B cell (primary cell): ENCODE measurements around the gene FADD. TPM values are rescaled to one million over a fixed set of nuclear protein-coding genes. Genes with fewer than 3 reads are reported as not detected.

ENCODE experiments used
- ATAC-seq: fragments of 200-7000 bp; cut with Tn5 transposase; one replicate; pipeline ENCODE4 v1.10.0; 2021; ENCODE audit warnings: low read depth, mild to moderate bottlenecking, moderate number of reproducible peaks, moderate library complexity
- CTCF ChIA-PET: fragments of 350-600 bp; sonication (Branson Sonifier 250); formaldehyde crosslinking; loops from one replicate; lab custom pipeline; 2021; ENCODE audit warnings: antibody characterized with exemption, inconsistent platforms; lab: Charles Lee
- POLR2A ChIA-PET: fragments of 350-600 bp; sonication (Branson Sonifier 250); formaldehyde crosslinking; loops from one replicate; lab custom pipeline; 2021; ENCODE audit warnings: antibody characterized with exemption; lab: Charles Lee
- DNase-seq: peaks from one replicate; pipeline ENCODE4 v3.0.0; 2013
- H2AFZ ChIP-seq: 2 replicates; pipeline ENCODE4 v1.6.1; 2012; ENCODE audit warnings: mild to moderate bottlenecking, low read depth, low read length; ENCODE audit not compliant: insufficient read depth, poor library complexity, severe bottlenecking
- H3K27ac ChIP-seq, 2 donors: 1 replicate in 1 of 2; 2 replicates in 1 of 2; pipeline ENCODE4 v1.5.1; 2012 to 2013; ENCODE audit warnings: low read length in 2 of 2, mild to moderate bottlenecking in 2 of 2, moderate library complexity in 1 of 2
- H3K27me3 ChIP-seq, 4 experiments: fragments of 200-600 bp in 1 of 4; sonication (generic) in 1 of 4; replicated peaks in 1 of 4; 1 replicate in 2 of 4; 2 replicates in 2 of 4; pipeline versions ENCODE4 v1.6.1 to v1.7.0; 2013 to 2016; ENCODE audit warnings: low read length in 3 of 4, mild to moderate bottlenecking in 2 of 4, mixed read lengths in 1 of 4, moderate library complexity in 1 of 4; ENCODE audit not compliant: insufficient read depth in 4 of 4, control insufficient read depth in 3 of 4; ENCODE audit errors: control extremely low read depth in 1 of 4
- H3K36me3 ChIP-seq, 2 experiments: replicated peaks in 1 of 2; 1 replicate in 1 of 2; 2 replicates in 1 of 2; pipeline versions ENCODE4 v1.6.1 to v1.7.1; 2013; ENCODE audit warnings: low read length in 1 of 2; ENCODE audit not compliant: insufficient read depth in 2 of 2, control insufficient read depth in 1 of 2; ENCODE audit errors: control extremely low read depth in 1 of 2, extremely low read depth in 1 of 2
- H3K4me1 ChIP-seq, 2 donors: fragments of 200-600 bp in 1 of 2; sonication (generic) in 1 of 2; 1 replicate in 1 of 2; 2 replicates in 1 of 2; pipeline versions ENCODE4 v1.5.1 to v1.6.1; 2013 to 2017; ENCODE audit warnings: low read length in 2 of 2; ENCODE audit not compliant: control insufficient read depth in 2 of 2, insufficient read depth in 2 of 2
- H3K4me2 ChIP-seq: replicated peaks from 2 replicates; pipeline ENCODE3; 2012; ENCODE audit warnings: mild to moderate bottlenecking, low read depth, low read length; ENCODE audit not compliant: poor library complexity, severe bottlenecking
- H3K4me3 ChIP-seq, 5 experiments: fragments of 200-600 bp in 1 of 5; sonication (generic) in 1 of 5; 1 replicate in 3 of 5; 2 replicates in 2 of 5; pipeline versions ENCODE4 v1.5.1 to v1.7.0; 2011 to 2016; ENCODE audit warnings: low read length in 4 of 5, mild to moderate bottlenecking in 4 of 5, low read depth in 2 of 5, control low read depth in 1 of 5, moderate library complexity in 1 of 5; ENCODE audit not compliant: insufficient read depth in 1 of 5; ENCODE audit errors: control extremely low read depth in 1 of 5, extremely low read depth in 1 of 5
- H3K79me2 ChIP-seq: fragments of 200-600 bp; sonication (generic); one replicate; pipeline ENCODE4 v1.6.0; 2016; ENCODE audit warnings: low read length; ENCODE audit not compliant: control insufficient read depth, insufficient read depth
- H3K9ac ChIP-seq: fragments of 200-600 bp; sonication (generic); 2 replicates; pipeline ENCODE4 v1.6.1; 2017; ENCODE audit warnings: mild to moderate bottlenecking, low read length, moderate library complexity
- H3K9me3 ChIP-seq, 3 donors: one replicate each; pipeline versions ENCODE4 v1.6.1 to v1.7.1; 2013; ENCODE audit warnings: low read length in 2 of 3; ENCODE audit not compliant: control insufficient read depth in 2 of 3, insufficient read depth in 1 of 3; ENCODE audit errors: control extremely low read depth in 1 of 3
- H4K20me1 ChIP-seq: 2 replicates; pipeline ENCODE4 v1.6.0; 2012; ENCODE audit warnings: mild to moderate bottlenecking, low read length; ENCODE audit not compliant: insufficient read depth, control insufficient read depth, poor library complexity, severe bottlenecking
- H3K27ac Mint-ChIP-seq: one replicate; pipeline ENCODE4 v1.8.0; 2021; ENCODE audit warnings: mixed read lengths
- H3K27me3 Mint-ChIP-seq: one replicate; pipeline ENCODE4 v1.8.0; 2021; ENCODE audit warnings: mixed read lengths
- H3K4me1 Mint-ChIP-seq: one replicate; pipeline ENCODE4 v1.8.0; 2021; ENCODE audit warnings: mixed read lengths
- H3K4me3 Mint-ChIP-seq: one replicate; pipeline ENCODE4 v1.8.0; 2021; ENCODE audit warnings: mixed read lengths
- H3K9me3 Mint-ChIP-seq: one replicate; pipeline ENCODE4 v1.8.0; 2022; ENCODE audit warnings: mixed read lengths; ENCODE audit not compliant: insufficient read depth
- CTCF ChIP-seq: fragments of 200-600 bp; IDR thresholded peaks from one replicate; pipeline ENCODE4 v1.8.0; 2022; ENCODE audit warnings: antibody characterized with exemption, mild to moderate bottlenecking
- EZH2 ChIP-seq: IDR thresholded peaks from 2 replicates; pipeline ENCODE4 v1.6.1; 2012; ENCODE audit warnings: borderline replicate concordance, low read depth, mild to moderate bottlenecking, moderate library complexity, low read length; ENCODE audit not compliant: insufficient read depth, poor library complexity, severe bottlenecking
- whole genome bisulfite sequencing: methylation state at CpG from one replicate; pipeline ENCODE4 v1.1.5; 2013; ENCODE audit warnings: missing lambda C conversion rate; ENCODE audit not compliant: insufficient coverage; 5-methylcytosine and 5-hydroxymethylcytosine counted together
- intact Hi-C: fragments of 100-400 bp; cut with micrococcal nuclease; formaldehyde crosslinking; loops from one replicate; pipeline ENCODE4 v1.10.0; 2022
- polyA plus RNA-seq: library from polyadenylated mRNA; depleted of rRNA; stranded (reverse); fragments of >200 nt; gene quantifications from 2 replicates; pipeline ENCODE4 v1.2.3, GENCODE V29; 2012
- total RNA-seq, 2 donors: library from RNA; stranded (reverse); fragments of 120-200 nt in 1 of 2; gene quantifications; 1 replicate in 1 of 2; 2 replicates in 1 of 2; pipeline versions ENCODE4 v1.2.3 to v1.2.4, GENCODE V29; 2013 to 2022

The FADD gene
- total and polyA plus RNA-seq, 2 donors (not counting 1 experiment from before 2014, with no cell fraction given), result 5.4 to 26.6 TPM

GRCh38 chr11:70161043-70161625 lies 42.0 kb upstream of the FADD start:
- Histone ChIP-seq H4K20me1 (no peaks in the 10 kb centered on the region), H3K79me2 (no peaks in the 10 kb centered on the region), H3K4me2 (no peak overlapping the region), H3K4me1 (no peaks in the 10 kb centered on the region), H3K4me3 (no peak overlapping the region), H3K36me3 (no peaks in the 10 kb centered on the region), H3K27ac (no peak overlapping the region), H3K9ac (no peak overlapping the region), H3K27me3 (no peaks in the 10 kb centered on the region), H2AFZ (no peak overlapping the region), H3K9me3 (peaks cover 0 to 7% (median 0%) of the 10 kb centered on the region in 3 donors)
- Mint-ChIP-seq H3K27ac (no peak overlapping the region), H3K4me1 (no peaks in the 10 kb centered on the region), H3K4me3 (no peak overlapping the region), H3K9me3 (no peaks in the 10 kb centered on the region), H3K27me3 (no peaks in the 10 kb centered on the region)
- ChIA-PET POLR2A (no interaction called here), CTCF (no interaction called here)
- intact Hi-C loops, result no loop called here
- WGBS, result 96% methylated on average over 17 of the region's 17 CpGs
- TF ChIP-seq CTCF (no peak), EZH2 (no peak)
- DNase-seq, result no peak
- no peak for ATAC-seq

GRCh38 chr11:70164705-70165104 lies 38.4 kb upstream of the FADD start:
- Mint-ChIP-seq H3K27ac (no peak overlapping the region), H3K9me3 (no peaks in the 10 kb centered on the region), H3K4me3 (no peak overlapping the region), H3K4me1 (no peaks in the 10 kb centered on the region), H3K27me3 (peaks cover 6% of the 10 kb centered on the region)
- no peak overlapping the region for H3K4me2 ChIP-seq
- ChIA-PET POLR2A (no interaction called here), CTCF (no interaction called here)
- H3K27ac ChIP-seq, result no peak overlapping the region
- H3K9me3 ChIP-seq, result no peaks in the 10 kb centered on the region
- DNase-seq (no peak), ATAC-seq (no peak)
- no peaks in the 10 kb centered on the region for H3K36me3 ChIP-seq
- 91% methylated on average over 3 of the region's 10 CpGs for WGBS
- H3K9ac ChIP-seq, result no peak overlapping the region
- H3K27me3 ChIP-seq, result no peaks in the 10 kb centered on the region
- no peaks in the 10 kb centered on the region for H3K4me1 ChIP-seq
- H3K4me3 ChIP-seq, result no peak overlapping the region
- TF ChIP-seq EZH2 (no peak), CTCF (no peak)
- no peak overlapping the region for H2AFZ ChIP-seq
- no peaks in the 10 kb centered on the region for H3K79me2 ChIP-seq
- intact Hi-C loops, result no loop called here
- H4K20me1 ChIP-seq, result no peaks in the 10 kb centered on the region
